ENCODE results near the gene NRXN3.

NRXN3 gene

GRCh38 chr14:78666336-78667056 is 496.3 kb downstream of the NRXN3 start:
- DNase-seq, result no peak

- DNase-seq, result no peak
These were observed 497.0 kb downstream of the NRXN3 start for GRCh38 chr14:78667141-78667540.

GRCh38 chr14:78673845-78674244 is 503.7 kb downstream of the NRXN3 start:
- DNase-seq, result no peak

GRCh38 chr14:78674820-78675219 is 504.6 kb downstream of the NRXN3 start:
- no peak for DNase-seq

GRCh38 chr14:78683206-78683605 is 513.0 kb downstream of the NRXN3 start:
- DNase-seq, result no peak

- no peak for DNase-seq
These were observed 513.8 kb downstream of the NRXN3 start for GRCh38 chr14:78683981-78684380.

GRCh38 chr14:78688503-78688902 is 518.3 kb downstream of the NRXN3 start:
- no peak for DNase-seq

GRCh38 chr14:78690836-78691235 is 520.7 kb downstream of the NRXN3 start:
- DNase-seq, result no peak

GRCh38 chr14:78697341-78697740 is 527.2 kb downstream of the NRXN3 start:
- DNase-seq, result peak in 1 of 2 donors; percentile 14

- no peak for DNase-seq
These were observed 528.8 kb downstream of the NRXN3 start for GRCh38 chr14:78698991-78699390.

GRCh38 chr14:78700236-78700635 is 530.1 kb downstream of the NRXN3 start:
- DNase-seq, result no peak

- DNase-seq, result no peak
These were observed 531.1 kb downstream of the NRXN3 start for GRCh38 chr14:78701246-78701645.

- no peak for DNase-seq
These were observed 534.8 kb downstream of the NRXN3 start for GRCh38 chr14:78704965-78705364.

- no peak for DNase-seq
These were observed 535.8 kb downstream of the NRXN3 start for GRCh38 chr14:78705989-78706388.

GRCh38 chr14:78709795-78710557 is 539.8 kb downstream of the NRXN3 start:
- DNase-seq, result no peak

- DNase-seq, result no peak
These were observed 540.8 kb downstream of the NRXN3 start for GRCh38 chr14:78710963-78711362.

GRCh38 chr14:78713716-78714115 is 543.5 kb downstream of the NRXN3 start:
- DNase-seq, result no peak

GRCh38 chr14:78714711-78715110 is 544.5 kb downstream of the NRXN3 start:
- no peak for DNase-seq

GRCh38 chr14:78721756-78722480 is 551.7 kb downstream of the NRXN3 start:
- DNase-seq, result no peak

- no peak for DNase-seq
These were observed 554.9 kb downstream of the NRXN3 start for GRCh38 chr14:78725086-78725485.

GRCh38 chr14:78737116-78737515 is 566.9 kb downstream of the NRXN3 start:
- no peak for DNase-seq

- DNase-seq, result no peak
These were observed 567.4 kb downstream of the NRXN3 start for GRCh38 chr14:78737601-78738000.

GRCh38 chr14:78746086-78746595 is 576.0 kb downstream of the NRXN3 start:
- no peak for DNase-seq
